ENCODE results near the gene FGF1.

FGF1 gene

GRCh38 chr5:142572006-142572405, 113.9 kb downstream of the FGF1 start:
- no peak for DNase-seq

GRCh38 chr5:142571371-142571770, 114.5 kb downstream of the FGF1 start:
- no peak for DNase-seq

GRCh38 chr5:142569905-142570304, 116.0 kb downstream of the FGF1 start:
- no peak for DNase-seq

GRCh38 chr5:142568996-142569335, 116.9 kb downstream of the FGF1 start:
- DNase-seq: no peak

- DNase-seq: no peak
Observed at GRCh38 chr5:142568283-142568995, 117.5 kb downstream of the FGF1 start.

GRCh38 chr5:142561486-142562097, 124.3 kb downstream of the FGF1 start:
- no peak for DNase-seq

GRCh38 chr5:142561029-142561428, 124.9 kb downstream of the FGF1 start:
- DNase-seq: no peak

- DNase-seq: no peak
Observed at GRCh38 chr5:142552107-142552506, 133.8 kb downstream of the FGF1 start.

GRCh38 chr5:142551338-142552067, 134.4 kb downstream of the FGF1 start:
- DNase-seq: no peak

- no peak for DNase-seq
Observed at GRCh38 chr5:142550471-142550870, 135.4 kb downstream of the FGF1 start.

- no peak for DNase-seq
Observed at GRCh38 chr5:142549834-142550233, 136.1 kb downstream of the FGF1 start.

- DNase-seq: peak; percentile 82
Observed at GRCh38 chr5:142548739-142549275, 137.1 kb downstream of the FGF1 start.

GRCh38 chr5:142547445-142548380, 138.2 kb downstream of the FGF1 start:
- no peak for DNase-seq

- no peak for DNase-seq
Observed at GRCh38 chr5:142545650-142546322, 140.1 kb downstream of the FGF1 start.

- no peak for DNase-seq
Observed at GRCh38 chr5:142544946-142545649, 140.8 kb downstream of the FGF1 start.

- no peak for DNase-seq
Observed at GRCh38 chr5:142544071-142544753, 141.7 kb downstream of the FGF1 start.

GRCh38 chr5:142542906-142543305, 143.0 kb downstream of the FGF1 start:
- DNase-seq: no peak

Measured in SHP77 treated with DMSO at 0.1 percent for 48 hours (cell line).